Measurements from ENCODE around the gene CHAC2. TPM values are rescaled to one million over a fixed set of nuclear protein-coding genes. Genes with fewer than 3 reads are reported as not detected.
A peak's percentile ranks its signal among the peaks of the same experiment; 100 is the strongest.

The CHAC2 gene
- total and polyA plus RNA-seq, 2 experiments from 2014 or later: 17.9 to 25.8 TPM

DNA sequence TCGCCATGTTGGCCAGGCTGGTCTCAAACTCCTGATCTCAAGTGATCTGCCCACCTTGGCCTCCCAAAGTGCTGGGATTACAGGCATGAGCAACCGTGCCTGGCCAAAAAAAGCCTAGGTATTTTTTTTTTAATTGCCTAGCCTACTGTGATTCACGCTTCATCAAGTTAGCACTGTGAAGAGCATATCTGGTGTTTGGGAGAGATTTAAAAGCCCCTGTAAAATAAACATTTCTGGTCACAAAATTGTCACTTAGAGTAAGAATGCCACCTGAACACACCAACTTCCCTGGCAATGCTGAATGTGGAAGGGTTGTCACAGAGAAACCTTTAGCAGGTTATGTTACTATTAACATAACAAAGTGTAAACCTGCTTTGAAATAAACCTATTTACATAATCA, 39.7 kb upstream of the CHAC2 start:
- H3K4me1 ChIP-seq (ENCODE audit: insufficient read depth): no peaks in the 10 kb centered on the region
- H3K4me3 Mint-ChIP-seq: no peak overlapping the region
- peaks cover 22% of the 10 kb centered on the region; the same call in 2 of the 3 replicates for H3K36me3 Mint-ChIP-seq (ENCODE audit: low read depth)
- H3F3A ChIP-seq (replicated peaks; ENCODE audit: low read depth): no peaks in the 10 kb centered on the region
- ATAC-seq (no peak), DNase-seq (ENCODE audit: low spot score) (no peak)
- H3K9me2 ChIP-seq (ENCODE audit: insufficient read depth): no peaks in the 10 kb centered on the region
- no peaks in the 10 kb centered on the region for H3K79me2 ChIP-seq (replicated peaks; ENCODE audit: insufficient read depth)
- no peaks in the 10 kb centered on the region for H3K36me3 ChIP-seq (ENCODE audit: insufficient read depth)
- no peaks in the 10 kb centered on the region for H3K27me3 ChIP-seq (ENCODE audit: insufficient read depth)
- no peak overlapping the region for H3K4me3 ChIP-seq
- H2AFZ ChIP-seq: no peak overlapping the region
- H3K4me2 ChIP-seq: no peak overlapping the region
- H3K4me1 Mint-ChIP-seq: peaks cover 5% of the 10 kb centered on the region; the same call in 2 of the 3 replicates
- no peak for TF ChIP-seq NANOG (IDR thresholded peaks at IDR 0.05; ENCODE audit: borderline replicate concordance)
- no peak for TF ChIP-seq EZH2phosphoT487 (IDR thresholded peaks at IDR 0.05; ENCODE audit: unreplicated experiment)
- TF ChIP-seq, protein P1, sequence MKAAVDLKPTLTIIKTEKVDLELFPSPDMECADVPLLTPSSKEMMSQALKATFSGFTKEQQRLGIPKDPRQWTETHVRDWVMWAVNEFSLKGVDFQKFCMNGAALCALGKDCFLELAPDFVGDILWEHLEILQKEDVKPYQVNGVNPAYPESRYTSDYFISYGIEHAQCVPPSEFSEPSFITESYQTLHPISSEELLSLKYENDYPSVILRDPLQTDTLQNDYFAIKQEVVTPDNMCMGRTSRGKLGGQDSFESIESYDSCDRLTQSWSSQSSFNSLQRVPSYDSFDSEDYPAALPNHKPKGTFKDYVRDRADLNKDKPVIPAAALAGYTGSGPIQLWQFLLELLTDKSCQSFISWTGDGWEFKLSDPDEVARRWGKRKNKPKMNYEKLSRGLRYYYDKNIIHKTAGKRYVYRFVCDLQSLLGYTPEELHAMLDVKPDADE (IDR thresholded peaks at IDR 0.05): no peak
- TF ChIP-seq ZNF114 (CRISPR knock-in tag; IDR thresholded peaks at IDR 0.05): no peak
- TF ChIP-seq, protein P2, sequence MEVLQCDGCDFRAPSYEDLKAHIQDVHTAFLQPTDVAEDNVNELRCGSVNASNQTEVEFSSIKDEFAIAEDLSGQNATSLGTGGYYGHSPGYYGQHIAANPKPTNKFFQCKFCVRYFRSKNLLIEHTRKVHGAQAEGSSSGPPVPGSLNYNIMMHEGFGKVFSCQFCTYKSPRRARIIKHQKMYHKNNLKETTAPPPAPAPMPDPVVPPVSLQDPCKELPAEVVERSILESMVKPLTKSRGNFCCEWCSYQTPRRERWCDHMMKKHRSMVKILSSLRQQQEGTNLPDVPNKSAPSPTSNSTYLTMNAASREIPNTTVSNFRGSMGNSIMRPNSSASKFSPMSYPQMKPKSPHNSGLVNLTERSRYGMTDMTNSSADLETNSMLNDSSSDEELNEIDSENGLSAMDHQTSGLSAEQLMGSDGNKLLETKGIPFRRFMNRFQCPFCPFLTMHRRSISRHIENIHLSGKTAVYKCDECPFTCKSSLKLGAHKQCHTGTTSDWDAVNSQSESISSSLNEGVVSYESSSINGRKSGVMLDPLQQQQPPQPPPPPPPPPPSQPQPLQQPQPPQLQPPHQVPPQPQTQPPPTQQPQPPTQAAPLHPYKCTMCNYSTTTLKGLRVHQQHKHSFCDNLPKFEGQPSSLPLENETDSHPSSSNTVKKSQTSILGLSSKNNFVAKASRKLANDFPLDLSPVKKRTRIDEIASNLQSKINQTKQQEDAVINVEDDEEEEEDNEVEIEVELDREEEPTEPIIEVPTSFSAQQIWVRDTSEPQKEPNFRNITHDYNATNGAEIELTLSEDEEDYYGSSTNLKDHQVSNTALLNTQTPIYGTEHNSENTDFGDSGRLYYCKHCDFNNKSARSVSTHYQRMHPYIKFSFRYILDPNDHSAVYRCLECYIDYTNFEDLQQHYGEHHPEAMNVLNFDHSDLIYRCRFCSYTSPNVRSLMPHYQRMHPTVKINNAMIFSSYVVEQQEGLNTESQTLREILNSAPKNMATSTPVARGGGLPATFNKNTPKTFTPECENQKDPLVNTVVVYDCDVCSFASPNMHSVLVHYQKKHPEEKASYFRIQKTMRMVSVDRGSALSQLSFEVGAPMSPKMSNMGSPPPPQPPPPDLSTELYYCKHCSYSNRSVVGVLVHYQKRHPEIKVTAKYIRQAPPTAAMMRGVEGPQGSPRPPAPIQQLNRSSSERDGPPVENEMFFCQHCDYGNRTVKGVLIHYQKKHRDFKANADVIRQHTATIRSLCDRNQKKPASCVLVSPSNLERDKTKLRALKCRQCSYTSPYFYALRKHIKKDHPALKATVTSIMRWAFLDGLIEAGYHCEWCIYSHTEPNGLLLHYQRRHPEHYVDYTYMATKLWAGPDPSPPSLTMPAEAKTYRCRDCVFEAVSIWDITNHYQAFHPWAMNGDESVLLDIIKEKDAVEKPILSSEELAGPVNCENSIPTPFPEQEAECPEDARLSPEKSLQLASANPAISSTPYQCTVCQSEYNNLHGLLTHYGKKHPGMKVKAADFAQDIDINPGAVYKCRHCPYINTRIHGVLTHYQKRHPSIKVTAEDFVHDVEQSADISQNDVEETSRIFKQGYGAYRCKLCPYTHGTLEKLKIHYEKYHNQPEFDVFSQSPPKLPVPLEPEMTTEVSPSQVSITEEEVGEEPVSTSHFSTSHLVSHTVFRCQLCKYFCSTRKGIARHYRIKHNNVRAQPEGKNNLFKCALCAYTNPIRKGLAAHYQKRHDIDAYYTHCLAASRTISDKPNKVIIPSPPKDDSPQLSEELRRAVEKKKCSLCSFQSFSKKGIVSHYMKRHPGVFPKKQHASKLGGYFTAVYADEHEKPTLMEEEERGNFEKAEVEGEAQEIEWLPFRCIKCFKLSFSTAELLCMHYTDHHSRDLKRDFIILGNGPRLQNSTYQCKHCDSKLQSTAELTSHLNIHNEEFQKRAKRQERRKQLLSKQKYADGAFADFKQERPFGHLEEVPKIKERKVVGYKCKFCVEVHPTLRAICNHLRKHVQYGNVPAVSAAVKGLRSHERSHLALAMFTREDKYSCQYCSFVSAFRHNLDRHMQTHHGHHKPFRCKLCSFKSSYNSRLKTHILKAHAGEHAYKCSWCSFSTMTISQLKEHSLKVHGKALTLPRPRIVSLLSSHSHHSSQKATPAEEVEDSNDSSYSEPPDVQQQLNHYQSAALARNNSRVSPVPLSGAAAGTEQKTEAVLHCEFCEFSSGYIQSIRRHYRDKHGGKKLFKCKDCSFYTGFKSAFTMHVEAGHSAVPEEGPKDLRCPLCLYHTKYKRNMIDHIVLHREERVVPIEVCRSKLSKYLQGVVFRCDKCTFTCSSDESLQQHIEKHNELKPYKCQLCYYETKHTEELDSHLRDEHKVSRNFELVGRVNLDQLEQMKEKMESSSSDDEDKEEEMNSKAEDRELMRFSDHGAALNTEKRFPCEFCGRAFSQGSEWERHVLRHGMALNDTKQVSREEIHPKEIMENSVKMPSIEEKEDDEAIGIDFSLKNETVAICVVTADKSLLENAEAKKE (CRISPR knock-in tag; IDR thresholded peaks at IDR 0.05): no peak
- TF ChIP-seq, protein P3, sequence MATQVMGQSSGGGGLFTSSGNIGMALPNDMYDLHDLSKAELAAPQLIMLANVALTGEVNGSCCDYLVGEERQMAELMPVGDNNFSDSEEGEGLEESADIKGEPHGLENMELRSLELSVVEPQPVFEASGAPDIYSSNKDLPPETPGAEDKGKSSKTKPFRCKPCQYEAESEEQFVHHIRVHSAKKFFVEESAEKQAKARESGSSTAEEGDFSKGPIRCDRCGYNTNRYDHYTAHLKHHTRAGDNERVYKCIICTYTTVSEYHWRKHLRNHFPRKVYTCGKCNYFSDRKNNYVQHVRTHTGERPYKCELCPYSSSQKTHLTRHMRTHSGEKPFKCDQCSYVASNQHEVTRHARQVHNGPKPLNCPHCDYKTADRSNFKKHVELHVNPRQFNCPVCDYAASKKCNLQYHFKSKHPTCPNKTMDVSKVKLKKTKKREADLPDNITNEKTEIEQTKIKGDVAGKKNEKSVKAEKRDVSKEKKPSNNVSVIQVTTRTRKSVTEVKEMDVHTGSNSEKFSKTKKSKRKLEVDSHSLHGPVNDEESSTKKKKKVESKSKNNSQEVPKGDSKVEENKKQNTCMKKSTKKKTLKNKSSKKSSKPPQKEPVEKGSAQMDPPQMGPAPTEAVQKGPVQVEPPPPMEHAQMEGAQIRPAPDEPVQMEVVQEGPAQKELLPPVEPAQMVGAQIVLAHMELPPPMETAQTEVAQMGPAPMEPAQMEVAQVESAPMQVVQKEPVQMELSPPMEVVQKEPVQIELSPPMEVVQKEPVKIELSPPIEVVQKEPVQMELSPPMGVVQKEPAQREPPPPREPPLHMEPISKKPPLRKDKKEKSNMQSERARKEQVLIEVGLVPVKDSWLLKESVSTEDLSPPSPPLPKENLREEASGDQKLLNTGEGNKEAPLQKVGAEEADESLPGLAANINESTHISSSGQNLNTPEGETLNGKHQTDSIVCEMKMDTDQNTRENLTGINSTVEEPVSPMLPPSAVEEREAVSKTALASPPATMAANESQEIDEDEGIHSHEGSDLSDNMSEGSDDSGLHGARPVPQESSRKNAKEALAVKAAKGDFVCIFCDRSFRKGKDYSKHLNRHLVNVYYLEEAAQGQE (IDR thresholded peaks at IDR 0.05; ENCODE audit: unreplicated experiment): no peak
- no peak for TF ChIP-seq POLR2AphosphoS5 (IDR thresholded peaks at IDR 0.05; ENCODE audit: low read depth)
- TF ChIP-seq, protein P4, sequence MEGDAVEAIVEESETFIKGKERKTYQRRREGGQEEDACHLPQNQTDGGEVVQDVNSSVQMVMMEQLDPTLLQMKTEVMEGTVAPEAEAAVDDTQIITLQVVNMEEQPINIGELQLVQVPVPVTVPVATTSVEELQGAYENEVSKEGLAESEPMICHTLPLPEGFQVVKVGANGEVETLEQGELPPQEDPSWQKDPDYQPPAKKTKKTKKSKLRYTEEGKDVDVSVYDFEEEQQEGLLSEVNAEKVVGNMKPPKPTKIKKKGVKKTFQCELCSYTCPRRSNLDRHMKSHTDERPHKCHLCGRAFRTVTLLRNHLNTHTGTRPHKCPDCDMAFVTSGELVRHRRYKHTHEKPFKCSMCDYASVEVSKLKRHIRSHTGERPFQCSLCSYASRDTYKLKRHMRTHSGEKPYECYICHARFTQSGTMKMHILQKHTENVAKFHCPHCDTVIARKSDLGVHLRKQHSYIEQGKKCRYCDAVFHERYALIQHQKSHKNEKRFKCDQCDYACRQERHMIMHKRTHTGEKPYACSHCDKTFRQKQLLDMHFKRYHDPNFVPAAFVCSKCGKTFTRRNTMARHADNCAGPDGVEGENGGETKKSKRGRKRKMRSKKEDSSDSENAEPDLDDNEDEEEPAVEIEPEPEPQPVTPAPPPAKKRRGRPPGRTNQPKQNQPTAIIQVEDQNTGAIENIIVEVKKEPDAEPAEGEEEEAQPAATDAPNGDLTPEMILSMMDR (conservative IDR thresholded peaks at IDR 0.05; ENCODE audit: low read depth in 2 of 2): no peak
- H3K27ac Mint-ChIP-seq: peak overlapping the region; percentile 73; the same call in 1 of the 2 replicates
- no peaks in the 10 kb centered on the region for H3K27me3 Mint-ChIP-seq (ENCODE audit: insufficient read depth, low read depth, poor library complexity)
- H3K9me3 Mint-ChIP-seq: no peaks in the 10 kb centered on the region; the same call in 2 of the 3 replicates
- H4K20me1 ChIP-seq (replicated peaks; ENCODE audit: insufficient read depth): no peaks in the 10 kb centered on the region
- no peak overlapping the region for H3K27ac ChIP-seq (ENCODE audit: low read depth)
